GM12878 (cell line): Measurements from ENCODE around the gene HK1. TPM values are rescaled to one million over a fixed set of nuclear protein-coding genes. Genes with fewer than 3 reads are reported as not detected.

Source experiments
- ATAC-seq: fragments of 200-7000 bp; cut with Tn5 transposase; 3 replicates; pipeline ENCODE4 v1.9.1; 2020; ENCODE audit warnings: mild to moderate bottlenecking, moderate library complexity
- BruUV-seq: library from RNA; stranded (reverse); fragments of 400-500 nt; replicated peaks from 2 replicates; lab custom pipeline; 2021; lab: Mats Ljungman, UMichigan
- CTCF ChIA-PET: fragments of 300-600 bp; sonication (Branson Sonifier 250); formaldehyde crosslinking; extraction: SDS; loops from one replicate; lab custom pipeline; 2021; ENCODE audit warnings: inconsistent platforms; lab: Yijun Ruan, JAX
- POLR2A ChIA-PET: fragments of 350-600 bp; formaldehyde crosslinking; extraction: SDS; loops from one replicate; lab custom pipeline; 2021; ENCODE audit warnings: inconsistent platforms; lab: Charles Lee
- RAD21 ChIA-PET: fragments of 300-600 bp; sonication (Branson Sonifier 250); formaldehyde crosslinking; loops from one replicate; lab custom pipeline; 2023; ENCODE audit warnings: antibody characterized with exemption; ENCODE audit not compliant: unreplicated experiment; lab: Charles Lee
- SMC1A ChIA-PET: fragments of 300-600 bp; sonication (Branson Sonifier 250); formaldehyde crosslinking; loops from one replicate; lab custom pipeline; 2023; ENCODE audit not compliant: unreplicated experiment, uncharacterized antibody; lab: Charles Lee
- DNase-seq: peaks from one replicate; pipeline ENCODE4 v3.0.0-alpha.2; 2011; ENCODE audit warnings: low read depth, low spot score
- FAIRE-seq: peaks from 3 replicates; lab custom pipeline; 2011; peaks lifted over from hg19 to GRCh38; lab: Jason Lieb, UNC
- H2AFZ ChIP-seq: 2 replicates; pipeline ENCODE4 v1.6.0; 2011; ENCODE audit warnings: low read depth, low read length, control low read depth; ENCODE audit not compliant: control insufficient read depth
- H3K27ac ChIP-seq: 2 replicates; pipeline ENCODE4 v1.5.1; 2011; ENCODE audit warnings: control low read depth; ENCODE audit not compliant: control insufficient read depth, insufficient read depth
- H3K27me3 ChIP-seq, 2 experiments: replicated peaks in 1 of 2; 2 replicates each; pipeline versions ENCODE4 v1.6.0 to v1.6.1; 2011; ENCODE audit warnings: low read length in 1 of 2; ENCODE audit not compliant: control insufficient read depth in 2 of 2, insufficient read depth in 2 of 2
- H3K36me3 ChIP-seq, 2 experiments: 2 replicates each; pipeline ENCODE4 v1.5.1; 2011; ENCODE audit warnings: low read length in 1 of 2; ENCODE audit not compliant: control insufficient read depth in 2 of 2, insufficient read depth in 2 of 2
- H3K4me1 ChIP-seq: 2 replicates; pipeline ENCODE4 v1.6.1; 2011; ENCODE audit warnings: mild to moderate bottlenecking, low read length, moderate library complexity, mixed read lengths; ENCODE audit not compliant: control insufficient read depth, insufficient read depth
- H3K4me2 ChIP-seq: 2 replicates; pipeline ENCODE4 v1.6.0; 2011; ENCODE audit warnings: control low read depth; ENCODE audit not compliant: control insufficient read depth, insufficient read depth
- H3K4me3 ChIP-seq: fragments of 200-600 bp; sonication (generic); 2 replicates; pipeline ENCODE4 v1.5.1; 2016
- H3K79me2 ChIP-seq: 2 replicates; pipeline ENCODE4 v1.6.0; 2011; ENCODE audit warnings: low read length; ENCODE audit not compliant: control insufficient read depth, insufficient read depth
- H3K9ac ChIP-seq: 2 replicates; pipeline ENCODE4 v1.8.0; 2011; ENCODE audit warnings: low read length, control low read depth, mixed read lengths; ENCODE audit not compliant: control insufficient read depth, insufficient read depth
- H3K9me3 ChIP-seq: replicated peaks from 3 replicates; pipeline ENCODE4 v1.5.1; 2011; ENCODE audit warnings: mild to moderate bottlenecking, low read length; ENCODE audit not compliant: control insufficient read depth, insufficient read depth
- H4K20me1 ChIP-seq: 2 replicates; pipeline ENCODE4 v1.6.0; 2011; ENCODE audit not compliant: control insufficient read depth, insufficient read depth
- CBFB ChIP-seq: IDR thresholded peaks from 2 replicates; pipeline ENCODE4 v1.6.1; 2016; ENCODE audit warnings: antibody characterized with exemption, low read depth
- CBX5 ChIP-seq: sonication (generic); IDR thresholded peaks from 2 replicates; pipeline ENCODE4 v1.6.1; 2016; ENCODE audit warnings: low read depth, moderate library complexity, mild to moderate bottlenecking, inconsistent platforms
- CHD2 ChIP-seq: IDR thresholded peaks from 2 replicates; pipeline ENCODE4 v1.6.1; 2011; ENCODE audit warnings: low read depth, low read length, improper control_type of control experiment, borderline replicate concordance
- HCFC1 ChIP-seq: fragments of 150-350 bp; IDR thresholded peaks from 2 replicates; pipeline ENCODE4 v1.6.1; 2014; ENCODE audit warnings: low read length
- HSF1 ChIP-seq: fragments of 150-350 bp; IDR thresholded peaks from 2 replicates; pipeline ENCODE4 v1.6.1; 2014; ENCODE audit warnings: mild to moderate bottlenecking, low read depth, low read length
- JUND ChIP-seq: IDR thresholded peaks from 2 replicates; pipeline ENCODE4 v1.6.1; 2012; ENCODE audit warnings: low read depth, mild to moderate bottlenecking, low read length, improper control_type of control experiment, moderate library complexity
- NR2C1 ChIP-seq: fragments of 450-650 bp; IDR thresholded peaks from 2 replicates; pipeline ENCODE4 v1.6.1; 2017; ENCODE audit warnings: antibody characterized with exemption, mild to moderate bottlenecking, moderate library complexity
- POLR2AphosphoS5 ChIP-seq: IDR thresholded peaks from 2 replicates; pipeline ENCODE4 v1.6.1; 2011; ENCODE audit warnings: mild to moderate bottlenecking, low read length, inconsistent platforms
- POU2F2 ChIP-seq: IDR thresholded peaks from 3 replicates; pipeline ENCODE4 v1.6.1; 2011; ENCODE audit warnings: low read depth, mild to moderate bottlenecking, low read length, borderline replicate concordance
- STAT3 ChIP-seq: IDR thresholded peaks from 2 replicates; pipeline ENCODE4 v1.6.1; 2011; ENCODE audit warnings: low read depth, low read length, improper control_type of control experiment
- SUPT20H ChIP-seq: IDR thresholded peaks from 2 replicates; pipeline ENCODE4 v1.6.1; 2011; ENCODE audit warnings: low read depth, mild to moderate bottlenecking, low read length, moderate library complexity, borderline replicate concordance; ENCODE audit not compliant: control insufficient read depth
- TAF1 ChIP-seq: IDR thresholded peaks from 2 replicates; pipeline ENCODE4 v1.6.1; 2011; ENCODE audit warnings: mild to moderate bottlenecking, low read depth, low read length, borderline replicate concordance
- TARDBP ChIP-seq: IDR thresholded peaks from 2 replicates; pipeline ENCODE4 v1.6.1; 2016; ENCODE audit warnings: borderline replicate concordance
- ZNF384 ChIP-seq: IDR thresholded peaks from 2 replicates; pipeline ENCODE4 v1.6.1; 2012; ENCODE audit warnings: low read depth, mild to moderate bottlenecking, low read length, improper control_type of control experiment, borderline replicate concordance
- ZZZ3 ChIP-seq: IDR thresholded peaks from 2 replicates; pipeline ENCODE4 v1.6.1; 2011; ENCODE audit warnings: low read depth; ENCODE audit not compliant: control insufficient read depth, insufficient read length
- WGBS: methylation state at CpG from one replicate; pipeline ENCODE4 v1.1.6; 2016; ENCODE audit warnings: low lambda C conversion rate; ENCODE audit not compliant: insufficient replicate concordance, insufficient coverage; ENCODE audit errors: missing lambda C conversion rate; 5-methylcytosine and 5-hydroxymethylcytosine counted together
- in situ Hi-C: fragments of 300-500 bp; cut with MboI; formaldehyde crosslinking; loops from 9 replicates; pipeline ENCODE4 v1.14.3; 2018; ENCODE audit warnings: mixed read lengths
- intact Hi-C: fragments of 100-400 bp; cut with micrococcal nuclease; formaldehyde crosslinking; loops from one replicate; pipeline ENCODE4 v1.14.2; 2022; ENCODE audit not compliant: unreplicated experiment
- polyA plus RNA-seq, 11 experiments: library from polyadenylated mRNA; depleted of rRNA in 4 of 11; unstranded in 6 of 11; stranded (reverse) in 5 of 11; fragments of >200 nt; fragmentation: Nextera tagmentation in 4 of 11; fragmentation: Illumina TruSeq in 1 of 11; extraction: Ambion mirVana in 4 of 11; extraction: Trizol in 1 of 11; gene quantifications; 1 replicate in 1 of 11; 2 replicates in 10 of 11; pipeline versions ENCODE4 v1.2.1 to v1.2.3, GENCODE V29; 2011 to 2016; ENCODE audit warnings: inconsistent platforms in 2 of 11, missing spikeins in 2 of 11, low read depth in 1 of 11
- total RNA-seq, 4 experiments: library from RNA; depleted of rRNA in 3 of 4; stranded (reverse); fragments of >200 nt in 3 of 4; fragmentation: Illumina TruSeq in 1 of 4; extraction: Trizol in 1 of 4; gene quantifications; 2 replicates each; pipeline versions ENCODE4 v1.2.1 to v1.2.3, GENCODE V29; 2013 to 2021

Gene HK1
- total and polyA plus RNA-seq, 10 of the 15 experiments (the other 5 are each of a cell fraction or from before 2014, with no cell fraction given): 3.4 to 77.3 (median 46.6) TPM

- TF ChIP-seq STAT3 (no peak), ZNF384 (no peak), CBFB (no peak), ZZZ3 (no peak), TARDBP (no peak), TAF1 (no peak), HSF1 (no peak), CBX5 (no peak), HCFC1 (no peak), JUND (no peak), CHD2 (no peak), SUPT20H (no peak)
Measured at GRCh38 chr10:69259547-69260243, 18.6 kb upstream of the HK1 start (continued).

GRCh38 chr10:69261184-69261583 lies 17.1 kb upstream of the HK1 start:
- no peak overlapping the region for H3K9ac ChIP-seq
- no peak overlapping the region for H3K4me3 ChIP-seq
- SMC1A ChIA-PET: no interaction called here
- H3K9me3 ChIP-seq: no peaks in the 10 kb centered on the region; the same call in none of the 3 replicates
- POLR2A ChIA-PET: no interaction called here
- no peak overlapping the region for H2AFZ ChIP-seq
- WGBS: 73% methylated on average over 8 of the region's 8 CpGs
- no peaks in the 10 kb centered on the region for H3K4me1 ChIP-seq
- no peaks in the 10 kb centered on the region for H4K20me1 ChIP-seq
- CTCF ChIA-PET: no interaction called here
- no TSS peak for BruUV-seq
- no peak for TF ChIP-seq POU2F2
- no peak for TF ChIP-seq NR2C1
- no peak for TF ChIP-seq POLR2AphosphoS5
- no peak overlapping the region for H3K27ac ChIP-seq
- ATAC-seq: no peak
- H3K4me2 ChIP-seq: no peak overlapping the region
- H3K79me2 ChIP-seq: no peaks in the 10 kb centered on the region
- no peaks in the 10 kb centered on the region for H3K36me3 ChIP-seq
- DNase-seq: no peak
- no peaks in the 10 kb centered on the region; a peak in 1 of 4 replicates for H3K27me3 ChIP-seq
- in situ Hi-C loops (no loop called here), intact Hi-C loops (no loop called here)
- RAD21 ChIA-PET: no interaction called here
- no peak for FAIRE-seq
